ENCODE measurements around the gene CORO2B.
"Not testable (repeated sequence)": the region's sequence is repeated elsewhere in the genome, so short reads cannot be mapped to it uniquely, and the experiment has no call there.

The CORO2B gene

GRCh38 chr15:68743256-68743655, 164.5 kb downstream of the CORO2B start:
- DNase-seq, result no peak

DNA sequence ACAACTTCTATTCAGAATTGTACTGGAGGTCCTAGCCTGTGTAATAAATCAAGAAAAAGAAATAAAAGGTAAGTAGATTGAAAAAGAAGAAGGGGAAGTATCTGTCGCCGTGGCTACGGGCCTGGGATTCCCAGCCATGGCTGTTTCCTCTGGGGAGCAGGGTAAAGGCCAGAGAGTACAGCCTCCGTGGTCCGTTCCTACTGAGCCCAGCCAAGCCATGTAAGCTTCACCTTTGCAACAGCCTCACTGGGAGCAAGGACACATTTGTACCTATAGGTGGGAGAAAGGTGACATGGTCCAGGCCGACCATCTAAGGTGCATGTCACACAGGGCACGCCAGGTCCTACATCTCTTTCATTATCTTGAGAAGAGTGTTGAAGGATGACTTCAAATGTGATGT, 170.6 kb downstream of the CORO2B start:
- DNase-seq, result no peak

GRCh38 chr15:68749793-68750192, 171.0 kb downstream of the CORO2B start:
- no peak for DNase-seq

DNA sequence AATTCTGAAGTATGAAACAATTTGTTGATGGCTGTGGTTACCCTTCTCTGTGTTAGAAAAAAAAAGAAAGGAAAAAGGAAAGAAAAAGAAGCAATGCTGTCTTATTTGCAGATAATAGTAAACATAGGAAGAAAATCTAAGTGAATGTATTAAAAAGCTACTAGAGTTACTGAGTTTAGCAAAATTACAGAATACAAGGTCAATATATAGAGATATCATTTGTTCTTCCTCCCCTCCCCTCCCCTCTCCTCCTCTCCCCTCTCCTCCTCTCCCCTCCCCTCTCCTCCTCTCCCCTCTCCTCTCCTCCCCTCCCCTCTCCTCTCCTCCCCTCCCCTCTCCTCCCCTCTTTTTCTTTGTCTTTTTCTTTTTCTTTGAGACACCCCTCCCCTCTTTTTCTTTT, 172.8 kb downstream of the CORO2B start:
- DNase-seq, result no peak

DNA sequence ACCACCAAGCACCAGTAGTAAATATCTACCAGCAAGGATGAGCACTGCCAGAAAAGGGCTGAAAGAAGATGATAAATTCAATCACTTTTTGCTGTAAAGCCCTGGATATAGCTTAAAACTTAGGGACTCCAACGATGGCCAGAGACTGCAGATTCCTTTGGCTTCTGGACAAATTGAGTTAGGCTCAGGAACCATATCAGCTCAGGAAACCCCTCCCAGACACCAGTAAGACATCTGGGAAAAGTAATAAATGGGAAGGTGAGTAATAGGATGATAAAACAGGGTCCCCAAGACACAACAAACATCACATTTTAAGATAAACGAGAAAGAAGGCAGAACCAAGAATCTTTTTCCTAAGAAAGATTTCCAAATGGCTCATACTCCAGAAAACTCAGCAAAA, 176.9 kb downstream of the CORO2B start:
- no peak for DNase-seq

GRCh38 chr15:68759982-68760579, 181.3 kb downstream of the CORO2B start:
- not testable (repeated sequence) for DNase-seq

DNA sequence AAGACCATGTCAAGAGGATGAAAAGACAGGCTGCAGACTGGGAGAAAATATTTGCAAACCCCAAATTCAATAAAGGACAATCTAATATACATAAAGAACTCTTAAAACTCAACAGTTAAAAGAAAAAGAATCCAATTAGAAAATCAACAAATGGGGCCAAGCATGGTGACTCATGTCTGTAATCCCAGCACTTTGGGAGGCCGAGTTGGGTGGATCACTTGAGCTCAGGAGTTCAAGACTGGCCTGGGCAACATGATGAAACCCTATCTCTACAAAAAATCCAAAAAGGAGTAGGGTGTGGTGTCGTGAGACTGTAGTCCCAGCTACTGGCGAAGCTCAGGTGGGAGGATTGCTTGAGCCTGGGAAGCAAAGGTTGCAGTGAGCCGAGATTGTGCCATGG, 184.3 kb downstream of the CORO2B start:
- no peak for DNase-seq

- no peak for DNase-seq
These were observed 185.3 kb downstream of the CORO2B start for GRCh38 chr15:68764090-68764489.

DNA sequence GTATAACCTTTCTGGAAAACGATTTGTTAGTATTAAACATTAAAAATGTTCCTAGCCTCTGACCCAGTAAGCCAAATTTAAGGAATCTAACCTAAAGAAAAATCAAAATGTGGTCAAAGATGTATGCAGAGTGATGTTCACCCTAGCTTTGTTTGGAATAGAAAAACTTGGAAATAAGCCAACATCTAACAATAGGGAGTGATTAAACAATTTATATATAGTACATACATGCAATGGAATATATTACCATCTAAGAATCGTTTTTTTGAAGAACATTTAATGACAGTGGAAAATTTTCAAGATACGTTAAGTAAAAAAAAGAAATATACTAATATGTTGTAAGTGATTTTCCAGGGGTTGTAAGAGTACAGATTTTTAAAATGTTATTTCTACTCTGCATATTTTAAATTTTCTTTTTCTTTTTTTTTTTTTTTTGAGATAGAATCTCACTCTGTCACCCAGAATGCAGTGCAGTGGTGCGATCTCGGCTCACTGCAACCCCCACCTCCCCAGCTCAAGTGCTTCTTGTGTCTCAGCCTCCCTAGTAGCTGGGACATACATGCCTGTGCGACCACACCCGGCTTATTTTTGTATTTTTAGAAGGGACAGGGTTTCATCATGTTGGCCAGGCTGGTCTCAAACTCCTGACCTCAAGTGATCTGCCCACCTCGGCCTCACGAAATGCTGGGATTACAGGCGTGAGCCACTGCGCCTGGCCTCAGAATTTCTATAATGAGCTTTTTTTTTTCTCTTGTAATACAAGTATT, 187.0 kb downstream of the CORO2B start:
- DNase-seq, result no peak

GRCh38 chr15:68767833-68768232, 189.0 kb downstream of the CORO2B start:
- no peak for DNase-seq

DNA sequence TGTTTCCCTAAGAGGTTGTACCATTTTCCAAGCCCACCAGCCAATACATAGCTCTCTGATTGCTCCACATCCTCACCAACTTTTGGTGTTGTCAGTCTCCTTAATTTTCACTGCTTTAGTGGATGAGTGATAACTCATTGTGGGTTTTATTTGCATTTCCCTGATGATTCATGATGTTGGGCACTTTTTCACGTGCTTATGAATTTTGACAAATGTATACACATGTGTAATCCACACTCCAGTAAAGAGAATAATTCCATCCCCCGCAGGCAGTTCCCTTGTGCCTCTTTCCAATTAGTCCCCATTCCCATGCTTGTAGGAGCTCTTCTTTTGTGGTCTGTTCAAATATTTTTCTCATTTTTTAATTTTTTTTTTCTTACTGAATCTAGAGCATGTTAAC, 189.5 kb downstream of the CORO2B start:
- DNase-seq, result no peak

GRCh38 chr15:68769702-68770101, 190.9 kb downstream of the CORO2B start:
- DNase-seq, result no peak

DNA sequence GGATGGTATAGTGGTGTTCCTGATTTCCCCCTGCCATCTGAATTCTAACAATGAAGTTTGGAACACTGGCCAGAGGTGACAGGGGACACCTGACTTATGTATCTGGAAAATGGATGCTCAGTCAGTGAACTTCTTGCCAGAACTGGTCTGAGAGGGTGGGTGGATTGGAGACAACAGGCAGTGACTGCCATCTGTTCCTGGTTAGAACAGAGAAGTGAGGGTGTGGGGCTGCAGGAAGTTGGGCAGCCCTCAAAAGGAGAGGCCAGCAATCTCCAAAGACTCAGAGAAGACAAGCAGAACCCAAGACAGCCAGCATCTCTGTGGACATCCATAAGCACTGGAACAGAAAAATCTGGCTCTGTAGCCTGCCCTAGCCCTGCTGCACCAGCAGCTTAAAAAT, 191.4 kb downstream of the CORO2B start:
- DNase-seq, result no peak

GRCh38 chr15:68773036-68773435, 194.2 kb downstream of the CORO2B start:
- DNase-seq, result no peak

GRCh38 chr15:68774120-68774519, 195.3 kb downstream of the CORO2B start:
- no peak for DNase-seq

- no peak for DNase-seq
These were observed 195.9 kb downstream of the CORO2B start for GRCh38 chr15:68774521-68775235.

DNA sequence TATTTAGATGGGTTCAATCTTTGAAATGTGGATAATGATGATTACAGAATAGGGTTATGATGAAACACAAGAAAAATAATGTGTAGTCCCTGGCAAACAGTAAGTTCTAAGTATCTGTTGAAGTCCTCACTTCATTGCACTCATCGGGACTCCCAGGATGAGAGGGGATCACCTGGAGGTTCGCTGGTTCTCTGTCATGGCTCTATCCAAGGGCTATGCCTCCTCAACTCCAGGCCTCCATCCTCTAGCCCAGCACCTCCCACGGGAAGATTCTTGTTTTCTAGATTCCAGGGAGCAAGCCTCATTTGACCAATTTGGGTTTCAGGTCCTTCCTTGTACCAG, 196.4 kb downstream of the CORO2B start:
- DNase-seq, result no peak

GRCh38 chr15:68775671-68776476, 197.1 kb downstream of the CORO2B start:
- DNase-seq, result no peak

DNA sequence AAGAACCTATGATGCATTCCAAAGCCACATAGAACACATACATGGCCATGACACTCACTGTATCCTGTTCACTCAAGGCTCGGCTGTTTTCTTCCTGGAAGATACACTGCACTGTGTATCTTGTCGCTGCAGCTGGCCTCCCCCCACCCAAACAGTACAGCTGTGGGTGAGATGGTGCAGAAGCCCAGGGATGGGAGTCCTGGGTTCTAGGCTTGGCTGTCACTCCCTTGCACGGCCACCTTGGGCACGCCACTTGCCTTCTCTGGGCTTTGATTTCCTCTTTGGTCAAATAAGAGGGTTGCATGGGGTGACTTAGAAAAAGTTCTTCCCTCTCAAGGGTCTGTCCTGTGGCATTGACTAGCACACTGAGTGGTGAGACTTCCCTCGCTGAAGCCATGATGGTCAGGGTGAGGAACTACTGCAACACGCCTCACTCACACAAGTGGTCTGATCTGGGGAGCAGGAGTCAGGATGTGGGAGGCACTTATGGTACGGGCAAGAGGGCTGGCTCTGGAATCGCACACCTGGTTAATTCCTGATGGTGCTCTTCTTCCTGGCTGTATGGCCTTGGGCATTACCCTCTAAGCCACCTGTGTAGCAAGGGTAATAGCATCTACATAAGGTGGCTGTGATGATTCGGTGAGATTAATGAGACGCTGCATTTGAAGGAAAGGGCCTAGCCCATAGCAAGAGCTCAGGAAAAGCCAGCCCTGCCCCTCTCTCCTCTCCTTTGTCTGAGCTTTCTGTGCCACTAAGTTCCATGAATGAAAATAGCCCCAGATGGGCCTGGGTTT, 197.9 kb downstream of the CORO2B start:
- no peak for DNase-seq
